ENCODE results near the gene LSAMP.

Gene LSAMP

DNA sequence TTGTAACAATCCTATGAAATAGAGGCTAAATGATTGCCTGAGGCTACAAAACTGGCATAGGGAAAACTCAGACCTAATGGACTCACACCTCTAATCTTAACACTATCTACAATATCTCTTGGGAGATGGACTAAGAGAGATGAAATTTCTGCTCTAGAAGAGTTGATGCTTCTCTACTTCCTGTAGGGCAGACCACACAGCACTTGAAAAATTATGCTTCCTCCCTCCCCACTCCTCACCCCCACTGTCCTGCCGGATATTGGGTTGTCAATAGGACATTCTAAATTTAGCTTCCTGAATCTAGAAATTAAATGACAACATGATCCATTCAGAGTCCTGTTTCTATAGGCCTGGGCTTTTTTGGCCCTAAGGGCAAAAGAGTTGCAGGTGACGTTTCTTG is 526.4 kb downstream of the LSAMP start:
- DNase-seq (ENCODE audit: low read depth): no peak
- TF ChIP-seq, protein P1, sequence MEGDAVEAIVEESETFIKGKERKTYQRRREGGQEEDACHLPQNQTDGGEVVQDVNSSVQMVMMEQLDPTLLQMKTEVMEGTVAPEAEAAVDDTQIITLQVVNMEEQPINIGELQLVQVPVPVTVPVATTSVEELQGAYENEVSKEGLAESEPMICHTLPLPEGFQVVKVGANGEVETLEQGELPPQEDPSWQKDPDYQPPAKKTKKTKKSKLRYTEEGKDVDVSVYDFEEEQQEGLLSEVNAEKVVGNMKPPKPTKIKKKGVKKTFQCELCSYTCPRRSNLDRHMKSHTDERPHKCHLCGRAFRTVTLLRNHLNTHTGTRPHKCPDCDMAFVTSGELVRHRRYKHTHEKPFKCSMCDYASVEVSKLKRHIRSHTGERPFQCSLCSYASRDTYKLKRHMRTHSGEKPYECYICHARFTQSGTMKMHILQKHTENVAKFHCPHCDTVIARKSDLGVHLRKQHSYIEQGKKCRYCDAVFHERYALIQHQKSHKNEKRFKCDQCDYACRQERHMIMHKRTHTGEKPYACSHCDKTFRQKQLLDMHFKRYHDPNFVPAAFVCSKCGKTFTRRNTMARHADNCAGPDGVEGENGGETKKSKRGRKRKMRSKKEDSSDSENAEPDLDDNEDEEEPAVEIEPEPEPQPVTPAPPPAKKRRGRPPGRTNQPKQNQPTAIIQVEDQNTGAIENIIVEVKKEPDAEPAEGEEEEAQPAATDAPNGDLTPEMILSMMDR (IDR thresholded peaks at IDR 0.05; ENCODE audit: control insufficient read depth, insufficient read depth, low read depth, low read length, missing control alignments): no peak
- no peak overlapping the region for H3K4me3 ChIP-seq (ENCODE audit: control insufficient read depth, low read depth, low read length)

DNA sequence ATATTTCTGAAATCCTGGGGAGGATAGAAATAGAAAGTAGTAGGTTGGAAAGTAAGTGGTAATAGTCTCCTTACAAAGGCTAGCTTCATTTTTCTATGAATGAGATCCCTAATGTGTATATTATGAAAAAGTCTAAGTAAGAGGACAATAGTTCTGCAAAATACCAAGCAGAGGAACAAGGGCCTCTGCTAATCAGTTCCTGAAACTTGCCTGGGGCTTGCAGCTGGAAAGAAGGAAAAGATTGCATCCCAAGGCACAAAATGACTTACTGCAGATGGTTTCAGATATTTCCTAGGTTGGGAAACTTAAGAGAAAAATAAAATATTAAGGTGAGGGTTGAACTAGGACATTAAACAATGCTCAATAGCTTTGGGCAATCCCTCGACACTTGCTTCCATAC is 528.4 kb downstream of the LSAMP start:
- TF ChIP-seq, protein P1 (IDR thresholded peaks at IDR 0.05; ENCODE audit: control insufficient read depth, insufficient read depth, low read depth, low read length, missing control alignments): no peak
- H3K4me3 ChIP-seq (ENCODE audit: control insufficient read depth, low read depth, low read length): no peak overlapping the region
- DNase-seq (ENCODE audit: low read depth): no peak

DNA sequence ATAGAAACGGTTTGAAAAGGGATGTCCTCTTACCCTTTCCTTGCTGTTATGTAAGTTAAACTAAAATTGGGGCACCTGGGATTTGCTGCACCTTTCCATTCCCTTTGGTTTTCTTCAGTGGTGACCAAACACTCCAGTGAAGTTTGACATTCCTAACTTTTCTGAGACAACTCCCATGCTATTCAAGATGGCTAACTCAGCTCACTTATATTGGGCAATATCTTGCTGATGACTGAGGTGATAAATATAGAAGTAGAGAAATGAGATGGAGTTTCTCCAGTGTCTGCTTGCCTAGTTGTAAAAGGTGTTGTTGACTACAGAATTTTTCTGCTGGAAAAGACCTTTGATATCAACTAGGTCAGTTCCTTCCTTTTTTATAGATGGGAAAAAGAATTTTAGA is 530.2 kb downstream of the LSAMP start:
- DNase-seq (ENCODE audit: low read depth): no peak
- H3K4me3 ChIP-seq (ENCODE audit: control insufficient read depth, low read depth, low read length): no peak overlapping the region
- TF ChIP-seq, protein P1 (IDR thresholded peaks at IDR 0.05; ENCODE audit: control insufficient read depth, insufficient read depth, low read depth, low read length, missing control alignments): no peak

DNA sequence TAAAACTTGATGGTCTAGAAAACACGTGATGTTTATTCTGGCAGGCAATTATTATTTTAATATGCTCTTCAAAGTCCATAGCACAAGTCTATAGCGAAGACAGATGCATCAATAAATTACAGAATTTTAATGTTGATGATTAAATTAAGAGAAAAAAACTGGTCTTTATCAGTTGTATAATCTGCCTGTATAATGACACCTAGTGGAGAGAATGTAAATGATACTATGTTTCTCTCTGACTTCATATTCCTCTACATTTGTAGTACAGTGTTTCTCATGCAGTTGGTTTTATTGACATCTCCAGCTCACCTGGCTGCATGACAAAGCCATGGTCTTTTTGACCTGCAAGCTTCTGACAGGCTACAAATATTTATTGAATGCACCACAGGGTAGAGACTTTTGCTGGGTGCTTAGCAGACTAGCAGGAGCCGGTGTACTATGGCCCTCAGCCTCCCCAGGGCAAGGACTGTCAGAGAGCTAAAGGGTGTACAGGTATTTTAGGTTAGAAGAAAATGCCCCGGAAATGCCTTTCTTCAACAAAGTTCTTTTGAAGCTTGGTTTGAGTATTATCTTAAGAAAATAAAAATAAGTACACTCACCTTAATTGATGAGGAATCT is 532.1 kb downstream of the LSAMP start:
- no peak overlapping the region for H3K4me3 ChIP-seq (ENCODE audit: control insufficient read depth, low read depth, low read length)
- TF ChIP-seq, protein P1 (IDR thresholded peaks at IDR 0.05; ENCODE audit: control insufficient read depth, insufficient read depth, low read depth, low read length, missing control alignments): peak; percentile 33
- peak; percentile 4 for DNase-seq (ENCODE audit: low read depth)

DNA sequence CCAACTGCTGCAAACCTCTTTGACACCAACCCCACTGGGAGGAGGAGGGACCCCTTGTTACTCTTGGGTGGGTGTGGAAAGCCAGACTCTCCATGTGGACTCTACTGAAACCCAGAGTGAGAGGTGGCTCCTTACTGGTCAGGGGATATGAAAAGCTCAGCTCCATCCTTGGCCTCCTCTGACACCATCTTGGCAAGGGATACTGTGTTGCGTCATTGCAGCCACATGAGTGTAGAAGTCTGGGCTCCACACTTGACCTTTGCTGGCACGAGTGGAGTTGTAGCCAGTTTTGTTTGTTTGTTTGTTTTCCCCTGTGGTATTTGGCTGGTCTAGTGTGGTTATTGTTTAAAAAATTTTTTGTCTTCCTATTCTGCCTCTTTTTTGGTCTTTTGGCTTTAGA is 532.9 kb downstream of the LSAMP start:
- no peak overlapping the region for H3K4me3 ChIP-seq (ENCODE audit: control insufficient read depth, low read depth, low read length)
- TF ChIP-seq, protein P1 (IDR thresholded peaks at IDR 0.05; ENCODE audit: control insufficient read depth, insufficient read depth, low read depth, low read length, missing control alignments): no peak
- no peak for DNase-seq (ENCODE audit: low read depth)

DNA sequence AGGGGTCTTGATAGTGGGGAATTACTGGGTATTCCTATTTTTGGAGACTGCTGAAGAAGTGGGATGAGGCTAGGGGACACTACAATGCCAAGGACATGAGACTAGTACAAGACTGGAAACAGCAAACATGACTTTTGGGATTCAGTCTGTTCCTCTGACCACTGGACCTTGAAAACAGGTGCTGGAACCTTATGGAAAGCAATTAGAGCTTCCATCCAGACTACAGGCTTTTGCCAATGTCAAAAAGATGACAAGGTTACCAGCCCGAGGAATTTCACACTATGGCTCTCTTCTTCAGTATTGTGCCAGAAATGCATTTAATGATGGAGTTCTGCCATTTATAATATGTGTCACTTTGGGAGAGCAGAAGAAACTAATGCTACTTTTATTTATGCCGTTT is 539.4 kb downstream of the LSAMP start:
- DNase-seq (ENCODE audit: low read depth): no peak
- TF ChIP-seq, protein P1 (IDR thresholded peaks at IDR 0.05; ENCODE audit: control insufficient read depth, insufficient read depth, low read depth, low read length, missing control alignments): no peak
- H3K4me3 ChIP-seq (ENCODE audit: control insufficient read depth, low read depth, low read length): no peak overlapping the region

DNA sequence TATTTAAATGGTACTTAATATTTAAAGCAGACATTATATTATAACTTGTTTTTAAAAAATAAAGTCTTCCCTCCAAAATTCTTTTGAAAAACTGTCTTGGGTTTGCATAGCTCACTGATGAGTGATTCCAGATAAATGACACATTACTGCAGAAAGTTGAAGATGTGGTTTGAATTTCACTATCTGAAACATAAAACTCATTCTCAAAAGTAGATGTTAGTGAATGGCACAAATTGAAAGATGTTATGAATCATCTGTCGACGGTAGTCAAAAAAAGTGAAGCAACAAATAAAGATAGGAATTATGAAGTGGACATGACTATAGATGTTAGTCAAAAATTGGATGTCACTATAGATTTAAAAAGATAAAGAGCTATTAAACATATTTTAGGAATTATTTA is 541.4 kb downstream of the LSAMP start:
- no peak for DNase-seq (ENCODE audit: low read depth)
- no peak overlapping the region for H3K4me3 ChIP-seq (ENCODE audit: control insufficient read depth, low read depth, low read length)
- TF ChIP-seq, protein P1 (IDR thresholded peaks at IDR 0.05; ENCODE audit: control insufficient read depth, insufficient read depth, low read depth, low read length, missing control alignments): no peak
